GM18868 (cell line): ENCODE results near the gene MBNL1.
"Not testable (repeated sequence)": the region's sequence is repeated elsewhere in the genome, so short reads cannot be mapped to it uniquely, and the experiment has no call there.

ENCODE experiments used
- ATAC-seq: cut with Tn5 transposase; IDR thresholded peaks from one replicate; pipeline ENCODE4 v1.9.1; 2021; ENCODE audit warnings: mild to moderate bottlenecking, moderate library complexity; ENCODE audit not compliant: unreplicated experiment

Gene MBNL1

GRCh38 chr3:152317184-152317583, 48.5 kb downstream of the MBNL1 start:
- ATAC-seq: no peak

GRCh38 chr3:152317956-152318355, 49.2 kb downstream of the MBNL1 start:
- ATAC-seq: no peak

GRCh38 chr3:152318512-152318911, 49.8 kb downstream of the MBNL1 start:
- ATAC-seq: no peak

- no peak for ATAC-seq
Measured at GRCh38 chr3:152319256-152319655, 50.5 kb downstream of the MBNL1 start.

- ATAC-seq: no peak
Measured at GRCh38 chr3:152319831-152320617, 51.3 kb downstream of the MBNL1 start.

- ATAC-seq: no peak
Measured at GRCh38 chr3:152321200-152321954, 52.6 kb downstream of the MBNL1 start.

- ATAC-seq: no peak
Measured at GRCh38 chr3:152321955-152322377, 53.2 kb downstream of the MBNL1 start.

GRCh38 chr3:152322756-152323155, 54.0 kb downstream of the MBNL1 start:
- peak; percentile 59 for ATAC-seq

- ATAC-seq: peak; percentile 79
Measured at GRCh38 chr3:152323834-152324233, 55.1 kb downstream of the MBNL1 start.

GRCh38 chr3:152325136-152325535, 56.4 kb downstream of the MBNL1 start:
- ATAC-seq: no peak

GRCh38 chr3:152327203-152327602, 58.5 kb downstream of the MBNL1 start:
- ATAC-seq: no peak

- ATAC-seq: no peak
Measured at GRCh38 chr3:152328841-152329240, 60.1 kb downstream of the MBNL1 start.

GRCh38 chr3:152330559-152330958, 61.8 kb downstream of the MBNL1 start:
- no peak for ATAC-seq

GRCh38 chr3:152331018-152331541, 62.4 kb downstream of the MBNL1 start:
- no peak for ATAC-seq

GRCh38 chr3:152331998-152332397, 63.3 kb downstream of the MBNL1 start:
- ATAC-seq: no peak

- ATAC-seq: no peak
Measured at GRCh38 chr3:152333928-152334327, 65.2 kb downstream of the MBNL1 start.

- ATAC-seq: peak; percentile 1
Measured at GRCh38 chr3:152334761-152335160, 66.0 kb downstream of the MBNL1 start.

- ATAC-seq: peak; percentile 38
Measured at GRCh38 chr3:152335273-152335672, 66.5 kb downstream of the MBNL1 start.

- ATAC-seq: not testable (repeated sequence)
Measured at GRCh38 chr3:152337337-152337736, 68.6 kb downstream of the MBNL1 start.

GRCh38 chr3:152338159-152338720, 69.5 kb downstream of the MBNL1 start:
- no peak for ATAC-seq

GRCh38 chr3:152339881-152340505, 71.3 kb downstream of the MBNL1 start:
- peak; percentile 56 for ATAC-seq
